Activated naive CD8-positive, alpha-beta T cell (primary cell): ENCODE data around the gene ZDHHC7.

Experiments used
- H3K27ac Mint-ChIP-seq: one replicate; pipeline ENCODE4 v1.8.0; 2021; ENCODE audit warnings: mixed read lengths
- H3K27me3 Mint-ChIP-seq: one replicate; pipeline ENCODE4 v1.8.0; 2021; ENCODE audit warnings: mixed read lengths
- H3K36me3 Mint-ChIP-seq: one replicate; pipeline ENCODE4 v1.8.0; 2021; ENCODE audit warnings: mixed read lengths
- H3K4me1 Mint-ChIP-seq: one replicate; pipeline ENCODE4 v1.8.0; 2021; ENCODE audit warnings: low read depth, mixed read lengths
- H3K4me3 Mint-ChIP-seq: one replicate; pipeline ENCODE4 v1.8.0; 2021; ENCODE audit warnings: mild to moderate bottlenecking, mixed read lengths
- H3K9me3 Mint-ChIP-seq: one replicate; pipeline ENCODE4 v1.8.0; 2021; ENCODE audit warnings: low read depth, mixed read lengths

The ZDHHC7 gene

GRCh38 chr16:84957792-84958191 lies 53.5 kb downstream of the ZDHHC7 start:
- H3K9me3 Mint-ChIP-seq = no peaks in the 10 kb centered on the region
- no peaks in the 10 kb centered on the region for H3K27me3 Mint-ChIP-seq
- no peak overlapping the region for H3K27ac Mint-ChIP-seq
- H3K4me1 Mint-ChIP-seq = peaks cover 2% of the 10 kb centered on the region
- no peak overlapping the region for H3K4me3 Mint-ChIP-seq
- H3K36me3 Mint-ChIP-seq = no peaks in the 10 kb centered on the region

- no peaks in the 10 kb centered on the region for H3K9me3 Mint-ChIP-seq
- no peak overlapping the region for H3K27ac Mint-ChIP-seq
- H3K4me1 Mint-ChIP-seq = peaks cover 4% of the 10 kb centered on the region
- no peak overlapping the region for H3K4me3 Mint-ChIP-seq
- no peaks in the 10 kb centered on the region for H3K27me3 Mint-ChIP-seq
- no peaks in the 10 kb centered on the region for H3K36me3 Mint-ChIP-seq
Observed at GRCh38 chr16:84957192-84957591, 54.1 kb downstream of the ZDHHC7 start.

- no peaks in the 10 kb centered on the region for H3K27me3 Mint-ChIP-seq
- H3K36me3 Mint-ChIP-seq = no peaks in the 10 kb centered on the region
- H3K27ac Mint-ChIP-seq = no peak overlapping the region
- H3K4me3 Mint-ChIP-seq = no peak overlapping the region
- H3K9me3 Mint-ChIP-seq = no peaks in the 10 kb centered on the region
- H3K4me1 Mint-ChIP-seq = peaks cover 4% of the 10 kb centered on the region
Observed at GRCh38 chr16:84955427-84955826, 55.9 kb downstream of the ZDHHC7 start.

- no peak overlapping the region for H3K4me3 Mint-ChIP-seq
- peaks cover 4% of the 10 kb centered on the region for H3K4me1 Mint-ChIP-seq
- no peak overlapping the region for H3K27ac Mint-ChIP-seq
- H3K36me3 Mint-ChIP-seq = no peaks in the 10 kb centered on the region
- no peaks in the 10 kb centered on the region for H3K9me3 Mint-ChIP-seq
- H3K27me3 Mint-ChIP-seq = no peaks in the 10 kb centered on the region
Observed at GRCh38 chr16:84953190-84953746, 58.1 kb downstream of the ZDHHC7 start.

- Mint-ChIP-seq H3K4me1 (peaks cover 8% of the 10 kb centered on the region), H3K4me3 (no peak overlapping the region), H3K27me3 (no peaks in the 10 kb centered on the region)
Observed at GRCh38 chr16:84952335-84953189, 58.8 kb downstream of the ZDHHC7 start.

GRCh38 chr16:84950906-84951305 lies 60.4 kb downstream of the ZDHHC7 start:
- H3K36me3 Mint-ChIP-seq = no peaks in the 10 kb centered on the region
- H3K9me3 Mint-ChIP-seq = no peaks in the 10 kb centered on the region
- H3K4me1 Mint-ChIP-seq = peaks cover 9% of the 10 kb centered on the region
- H3K4me3 Mint-ChIP-seq = no peak overlapping the region
- H3K27ac Mint-ChIP-seq = no peak overlapping the region
- no peaks in the 10 kb centered on the region for H3K27me3 Mint-ChIP-seq

More at GRCh38 chr16:84952335-84953189, 58.8 kb downstream of the ZDHHC7 start:
- no peaks in the 10 kb centered on the region for H3K9me3 Mint-ChIP-seq
- no peak overlapping the region for H3K27ac Mint-ChIP-seq
- H3K36me3 Mint-ChIP-seq = no peaks in the 10 kb centered on the region

DNA sequence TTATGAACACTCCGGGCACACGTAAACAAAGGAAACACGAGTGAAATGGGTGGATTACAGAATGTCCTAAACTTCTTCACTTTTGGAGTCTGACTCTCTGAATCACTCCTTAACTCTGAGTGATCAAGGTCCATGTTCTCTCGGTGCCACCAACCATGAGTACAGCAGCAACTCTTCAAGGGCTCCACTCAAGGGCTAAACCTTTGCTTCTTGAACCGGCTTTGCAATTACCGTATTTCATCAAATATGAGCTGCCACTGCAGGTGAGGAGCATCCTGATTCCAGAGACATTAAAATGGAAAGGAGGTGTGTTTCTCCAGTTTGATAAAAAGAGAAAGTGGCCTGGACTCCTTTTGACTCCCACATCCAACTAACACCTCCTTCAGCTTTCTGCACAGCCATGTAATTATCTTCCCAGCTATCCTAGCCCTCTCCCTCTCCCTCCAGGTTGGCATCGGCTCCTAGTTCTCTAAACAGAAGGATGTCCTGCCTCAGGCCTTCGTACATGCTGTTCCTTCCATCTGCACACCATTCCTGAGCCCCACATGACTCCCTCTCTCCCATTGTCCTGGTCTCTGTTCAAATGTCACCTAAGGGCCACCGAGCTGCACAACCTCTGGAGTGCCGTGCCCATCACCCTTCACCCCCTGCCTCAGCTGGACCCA lies 61.4 kb downstream of the ZDHHC7 start:
- H3K27me3 Mint-ChIP-seq = no peaks in the 10 kb centered on the region
- H3K27ac Mint-ChIP-seq = no peak overlapping the region
- H3K4me1 Mint-ChIP-seq = peaks cover 9% of the 10 kb centered on the region
- H3K9me3 Mint-ChIP-seq = no peaks in the 10 kb centered on the region
- H3K36me3 Mint-ChIP-seq = no peaks in the 10 kb centered on the region
- no peak overlapping the region for H3K4me3 Mint-ChIP-seq

DNA sequence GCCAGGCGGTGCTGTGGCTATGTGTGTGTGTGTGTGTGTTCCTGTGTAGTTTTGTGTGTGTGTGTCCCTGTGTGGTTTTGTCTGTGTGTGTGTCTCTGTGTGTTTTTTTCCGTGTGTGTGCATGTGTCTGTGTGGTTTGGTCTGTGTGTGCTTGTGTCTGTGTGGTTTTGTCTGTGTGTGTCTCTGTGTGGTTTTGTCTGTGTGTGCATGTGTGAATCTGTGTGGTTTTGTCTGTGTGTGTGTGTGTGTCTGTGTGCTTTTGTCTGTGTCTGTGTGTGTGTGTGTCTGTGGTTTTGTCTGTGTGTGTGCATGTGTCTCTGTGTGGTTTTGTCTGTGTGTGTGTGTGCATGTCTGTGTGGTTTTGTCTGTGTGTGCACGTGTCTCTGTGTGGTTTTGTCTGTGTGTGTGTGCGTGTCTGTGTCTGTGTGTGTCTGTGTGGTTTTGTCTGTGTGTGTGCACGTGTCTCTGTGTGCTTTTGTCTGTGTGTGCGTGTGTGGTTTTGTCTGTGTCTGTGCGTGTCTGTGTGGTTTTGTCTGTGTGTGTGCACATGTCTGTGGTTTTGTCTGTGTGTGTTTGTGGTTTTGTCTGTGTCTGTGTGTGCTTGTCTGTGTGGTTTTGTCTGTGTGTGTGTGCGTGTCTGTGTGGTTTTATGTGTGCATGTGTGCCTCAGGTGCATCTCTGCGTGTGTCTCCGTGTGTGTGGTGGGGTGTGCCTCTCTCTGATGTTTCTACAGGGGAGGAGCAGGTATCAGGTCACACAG lies 62.3 kb downstream of the ZDHHC7 start:
- Mint-ChIP-seq H3K4me3 (no peak overlapping the region), H3K36me3 (no peaks in the 10 kb centered on the region), H3K4me1 (peaks cover 9% of the 10 kb centered on the region), H3K27me3 (no peaks in the 10 kb centered on the region), H3K27ac (no peak overlapping the region), H3K9me3 (no peaks in the 10 kb centered on the region)

DNA sequence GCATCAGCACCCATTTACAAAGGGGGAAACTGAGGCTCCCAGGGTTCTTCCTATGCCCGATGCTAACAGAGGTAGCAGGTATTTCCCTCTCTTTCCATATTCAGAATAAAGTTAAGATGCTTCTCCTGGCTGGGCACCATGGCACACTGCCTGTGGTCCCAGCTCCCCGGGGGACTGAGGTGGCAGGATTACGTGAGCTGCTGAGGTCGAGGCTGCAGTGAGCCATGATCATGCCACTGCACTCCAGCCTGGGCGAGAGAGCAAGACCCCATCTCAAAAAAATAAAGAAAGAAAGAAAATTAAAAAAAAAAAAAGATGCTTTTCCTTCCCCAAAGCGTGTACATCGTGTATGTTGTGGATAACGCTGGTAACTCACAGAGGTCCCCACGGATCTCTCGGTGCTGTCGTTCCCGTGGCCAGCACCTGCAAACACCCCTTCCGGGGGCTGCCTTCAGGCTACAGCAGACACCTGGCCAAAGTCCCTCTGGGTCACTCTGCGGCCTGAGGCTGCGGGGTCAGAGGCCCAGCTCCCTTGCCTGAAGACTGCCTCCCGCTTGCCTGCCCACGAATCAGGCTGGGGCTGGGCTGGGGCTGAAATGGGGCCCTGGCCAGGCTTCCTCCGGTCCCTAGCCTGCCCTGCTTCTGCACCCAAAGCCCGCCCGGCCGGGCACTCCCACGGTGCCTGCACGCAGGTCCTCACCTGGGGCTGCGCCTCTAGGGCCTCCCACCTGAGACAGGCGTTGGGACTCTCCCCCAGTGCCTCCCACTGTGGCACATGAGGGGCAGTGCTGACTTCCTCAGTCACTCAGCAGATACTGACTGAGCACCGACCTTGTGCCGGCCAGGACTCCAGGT lies 63.1 kb downstream of the ZDHHC7 start:
- Mint-ChIP-seq H3K27ac (no peak overlapping the region), H3K9me3 (no peaks in the 10 kb centered on the region), H3K27me3 (no peaks in the 10 kb centered on the region), H3K36me3 (no peaks in the 10 kb centered on the region), H3K4me1 (peaks cover 9% of the 10 kb centered on the region), H3K4me3 (no peak overlapping the region)

DNA sequence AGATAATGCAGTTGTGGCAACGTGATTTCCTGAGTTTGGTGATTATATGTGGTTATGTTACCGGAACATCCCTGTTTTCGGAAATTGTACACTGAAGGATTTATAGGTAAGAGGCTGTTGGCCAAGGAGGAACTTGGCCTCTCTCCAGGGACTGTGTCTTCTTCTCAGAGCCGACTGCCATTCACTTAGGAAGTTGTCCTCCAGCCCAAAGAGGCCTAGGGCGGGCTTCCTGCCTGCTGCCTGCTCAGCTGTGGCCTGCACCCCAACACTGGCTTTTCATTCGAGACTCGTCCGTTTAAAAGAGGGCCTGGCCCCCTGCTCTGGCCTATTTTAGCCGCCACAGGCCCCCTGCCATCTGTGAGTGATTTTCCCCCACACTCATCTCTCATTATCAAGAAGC lies 64.3 kb downstream of the ZDHHC7 start:
- peaks cover 5% of the 10 kb centered on the region for H3K4me1 Mint-ChIP-seq
- no peaks in the 10 kb centered on the region for H3K36me3 Mint-ChIP-seq
- H3K9me3 Mint-ChIP-seq = no peaks in the 10 kb centered on the region
- no peak overlapping the region for H3K27ac Mint-ChIP-seq
- H3K4me3 Mint-ChIP-seq = no peak overlapping the region
- no peaks in the 10 kb centered on the region for H3K27me3 Mint-ChIP-seq

- Mint-ChIP-seq H3K27ac (no peak overlapping the region), H3K27me3 (no peaks in the 10 kb centered on the region), H3K36me3 (no peaks in the 10 kb centered on the region), H3K9me3 (no peaks in the 10 kb centered on the region), H3K4me1 (peaks cover 5% of the 10 kb centered on the region), H3K4me3 (no peak overlapping the region)
Observed at GRCh38 chr16:84943620-84944019, 67.7 kb downstream of the ZDHHC7 start.

GRCh38 chr16:84942786-84943185 lies 68.5 kb downstream of the ZDHHC7 start:
- no peak overlapping the region for H3K27ac Mint-ChIP-seq
- H3K27me3 Mint-ChIP-seq = no peaks in the 10 kb centered on the region

DNA sequence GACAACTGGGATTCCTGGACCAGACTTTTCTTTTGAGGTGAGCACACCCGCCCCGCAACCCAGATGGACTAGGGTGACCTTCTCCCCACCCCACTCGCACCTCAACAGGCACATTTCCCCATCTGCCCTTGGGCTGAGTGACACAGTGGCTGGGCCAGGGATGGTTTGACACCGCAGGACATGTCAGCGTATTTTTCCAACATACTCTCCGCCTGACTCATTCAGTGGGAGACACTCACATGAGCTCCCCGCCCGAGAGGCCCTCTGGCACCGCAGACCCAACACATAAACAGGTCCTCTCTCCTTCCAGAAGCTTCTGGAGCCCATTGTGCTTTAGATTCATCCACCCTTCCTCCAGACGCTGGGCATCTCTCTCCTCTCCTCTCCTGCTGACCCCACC lies 69.4 kb downstream of the ZDHHC7 start:
- peaks cover 1% of the 10 kb centered on the region for H3K4me1 Mint-ChIP-seq
- no peak overlapping the region for H3K4me3 Mint-ChIP-seq
- H3K27ac Mint-ChIP-seq = no peak overlapping the region
- no peaks in the 10 kb centered on the region for H3K27me3 Mint-ChIP-seq
- no peaks in the 10 kb centered on the region for H3K36me3 Mint-ChIP-seq
- H3K9me3 Mint-ChIP-seq = no peaks in the 10 kb centered on the region

More at GRCh38 chr16:84942786-84943185, 68.5 kb downstream of the ZDHHC7 start:
- no peak overlapping the region for H3K4me3 Mint-ChIP-seq
- peaks cover 1% of the 10 kb centered on the region for H3K4me1 Mint-ChIP-seq
- no peaks in the 10 kb centered on the region for H3K36me3 Mint-ChIP-seq
- no peaks in the 10 kb centered on the region for H3K9me3 Mint-ChIP-seq
